HEK293 (cell line): ENCODE data around the gene GABBR2.

Source experiments
- CTCF ChIA-PET: fragments of 350-600 bp; formaldehyde crosslinking; extraction: SDS; loops from one replicate; lab custom pipeline; 2021; ENCODE audit warnings: antibody characterized with exemption; lab: Yijun Ruan, JAX
- POLR2A ChIA-PET: fragments of 300-600 bp; formaldehyde crosslinking; extraction: SDS; loops from one replicate; lab custom pipeline; 2020; ENCODE audit warnings: antibody characterized with exemption, inconsistent platforms; lab: Yijun Ruan, JAX
- H3K27ac ChIP-seq: fragments of 200-500 bp; sonication (Bioruptor generic); 2 replicates; pipeline ENCODE4 v1.5.1; 2014; ENCODE audit warnings: low read depth, low read length, control low read depth, inconsistent platforms; ENCODE audit errors: extremely low read depth
- H3K36me3 ChIP-seq, 2 experiments: fragments of 200-500 bp in 1 of 2; sonication (Bioruptor generic) in 1 of 2; 1 replicate in 1 of 2; 2 replicates in 1 of 2; pipeline ENCODE4 v1.5.1; 2014 to 2017; ENCODE audit warnings: inconsistent platforms in 2 of 2, low read length in 2 of 2; ENCODE audit not compliant: control insufficient read depth in 2 of 2, insufficient read depth in 1 of 2
- H3K4me1 ChIP-seq: fragments of 200-500 bp; sonication (Bioruptor generic); 2 replicates; pipeline ENCODE4 v1.5.1; 2014; ENCODE audit warnings: mild to moderate bottlenecking, low read length, inconsistent platforms; ENCODE audit not compliant: control insufficient read depth, insufficient read depth
- H3K4me3 ChIP-seq: 2 replicates; pipeline ENCODE4 v1.5.1; 2011; ENCODE audit warnings: low read depth, mild to moderate bottlenecking, control low read depth, low read length, moderate library complexity
- H3K9me3 ChIP-seq: fragments of 200-500 bp; sonication (Bioruptor generic); 2 replicates; pipeline ENCODE4 v1.5.1; 2014; ENCODE audit warnings: low read depth, low read length, inconsistent platforms; ENCODE audit not compliant: control insufficient read depth, insufficient read depth
- HOXA7 ChIP-seq: sonication (generic); formaldehyde crosslinking; IDR thresholded peaks from 2 replicates; pipeline ENCODE4 v1.8.1; 2022; ENCODE audit warnings: missing genetic modification reagents, borderline replicate concordance
- KLF7 ChIP-seq: fragments of 450-650 bp; formaldehyde crosslinking; IDR thresholded peaks from 2 replicates; pipeline ENCODE4 v1.5.1; 2016; ENCODE audit warnings: missing biosample characterization, missing genetic modification characterization, borderline replicate concordance
- MYNN ChIP-seq: fragments of 450-650 bp; formaldehyde crosslinking; IDR thresholded peaks from 2 replicates; pipeline ENCODE4 v1.5.1; 2016; ENCODE audit warnings: missing biosample characterization, missing genetic modification characterization, borderline replicate concordance
- MZF1 ChIP-seq: fragments of 450-650 bp; formaldehyde crosslinking; IDR thresholded peaks from 2 replicates; pipeline ENCODE4 v1.5.1; 2017; ENCODE audit warnings: missing biosample characterization, missing genetic modification characterization, borderline replicate concordance
- TCF7L2 ChIP-seq: IDR thresholded peaks from 2 replicates; pipeline ENCODE4 v1.6.1; 2011; ENCODE audit warnings: low read depth, mild to moderate bottlenecking, inconsistent platforms, low read length, moderate library complexity, borderline replicate concordance
- TRIM28 ChIP-seq: IDR thresholded peaks from 2 replicates; pipeline ENCODE4 v1.6.1; 2011; ENCODE audit warnings: low read length, control low read depth, borderline replicate concordance
- ZBTB21 ChIP-seq: fragments of 450-650 bp; formaldehyde crosslinking; IDR thresholded peaks from 2 replicates; pipeline ENCODE4 v1.5.1; 2017; ENCODE audit warnings: missing biosample characterization, missing genetic modification characterization
- ZBTB6 ChIP-seq: fragments of 450-650 bp; formaldehyde crosslinking; IDR thresholded peaks from 2 replicates; pipeline ENCODE4 v1.5.1; 2017; ENCODE audit warnings: missing biosample characterization, missing genetic modification characterization
- ZBTB8A ChIP-seq: fragments of 450-650 bp; formaldehyde crosslinking; IDR thresholded peaks from 2 replicates; pipeline ENCODE4 v1.5.1; 2016; ENCODE audit warnings: missing biosample characterization, missing genetic modification characterization
- ZNF10 ChIP-seq: fragments of 450-650 bp; formaldehyde crosslinking; IDR thresholded peaks from 2 replicates; pipeline ENCODE4 v1.5.1; 2017; ENCODE audit warnings: missing biosample characterization, missing genetic modification characterization
- ZNF19 ChIP-seq: fragments of 450-650 bp; formaldehyde crosslinking; IDR thresholded peaks from 2 replicates; pipeline ENCODE4; 2016; ENCODE audit warnings: missing biosample characterization, missing genetic modification characterization, low read depth
- ZNF2 ChIP-seq: fragments of 450-650 bp; formaldehyde crosslinking; IDR thresholded peaks from 2 replicates; pipeline ENCODE4 v1.5.1; 2016; ENCODE audit warnings: missing biosample characterization, missing genetic modification characterization
- ZNF266 ChIP-seq: fragments of 450-650 bp; formaldehyde crosslinking; IDR thresholded peaks from 2 replicates; pipeline ENCODE4 v1.5.1; 2016; ENCODE audit warnings: missing biosample characterization, missing genetic modification characterization, low read depth
- ZNF274 ChIP-seq, 2 experiments: fragments of 200-500 bp in 1 of 2; fragments of 450-650 bp in 1 of 2; sonication (Bioruptor generic) in 1 of 2; formaldehyde crosslinking in 1 of 2; IDR thresholded peaks; 2 replicates each; pipeline versions ENCODE4 v1.5.1 to v1.6.1; 2014 to 2016; ENCODE audit warnings: borderline replicate concordance in 1 of 2, inconsistent platforms in 1 of 2, low read length in 1 of 2, missing biosample characterization in 1 of 2, missing genetic modification characterization in 1 of 2
- ZNF341 ChIP-seq: fragments of 450-650 bp; formaldehyde crosslinking; IDR thresholded peaks from 2 replicates; pipeline ENCODE4; 2016; ENCODE audit warnings: low read depth, missing biosample characterization, missing genetic modification characterization
- ZNF350 ChIP-seq: fragments of 450-650 bp; formaldehyde crosslinking; IDR thresholded peaks from 2 replicates; pipeline ENCODE4 v1.5.0; 2017; ENCODE audit warnings: missing biosample characterization, mild to moderate bottlenecking, missing genetic modification characterization
- ZNF544 ChIP-seq: fragments of 450-650 bp; formaldehyde crosslinking; IDR thresholded peaks from 2 replicates; pipeline ENCODE4 v1.5.0; 2017; ENCODE audit warnings: missing biosample characterization, missing genetic modification characterization
- ZNF596 ChIP-seq: fragments of 450-650 bp; IDR thresholded peaks from 2 replicates; pipeline ENCODE4 v1.5.0; 2018; ENCODE audit warnings: missing biosample characterization, mild to moderate bottlenecking, missing genetic modification characterization, moderate library complexity
- ZNF610 ChIP-seq: fragments of 450-650 bp; formaldehyde crosslinking; IDR thresholded peaks from 2 replicates; pipeline ENCODE4 v1.5.1; 2016; ENCODE audit warnings: missing biosample characterization, missing genetic modification characterization, borderline replicate concordance
- ZNF623 ChIP-seq: fragments of 450-650 bp; formaldehyde crosslinking; IDR thresholded peaks from 2 replicates; pipeline ENCODE4 v1.5.1; 2016; ENCODE audit warnings: missing biosample characterization, missing genetic modification characterization
- ZNF654 ChIP-seq: fragments of 450-650 bp; formaldehyde crosslinking; IDR thresholded peaks from 2 replicates; pipeline ENCODE4 v1.5.1; 2016; ENCODE audit warnings: low read depth, missing biosample characterization, missing genetic modification characterization
- ZNF658 ChIP-seq: fragments of 450-650 bp; formaldehyde crosslinking; IDR thresholded peaks from 2 replicates; pipeline ENCODE4; 2016; ENCODE audit warnings: missing biosample characterization, missing genetic modification characterization
- ZNF660 ChIP-seq: fragments of 450-650 bp; IDR thresholded peaks from 2 replicates; pipeline ENCODE4 v1.5.1; 2018; ENCODE audit warnings: missing biosample characterization, mild to moderate bottlenecking, missing genetic modification characterization
- ZNF707 ChIP-seq: fragments of 450-650 bp; formaldehyde crosslinking; IDR thresholded peaks from 2 replicates; pipeline ENCODE4 v1.5.1; 2016; ENCODE audit warnings: missing biosample characterization, missing genetic modification characterization
- ZSCAN16 ChIP-seq: fragments of 450-650 bp; formaldehyde crosslinking; IDR thresholded peaks from 2 replicates; pipeline ENCODE4 v1.5.1; 2016; ENCODE audit warnings: missing biosample characterization, missing genetic modification characterization
- TF ChIP-seq, protein P1 (sequence below): fragments of 450-650 bp; formaldehyde crosslinking; IDR thresholded peaks from 2 replicates; pipeline ENCODE4 v1.5.1; 2016; ENCODE audit warnings: missing biosample characterization, missing genetic modification characterization
- TF ChIP-seq, protein P2 (sequence below): fragments of 450-650 bp; formaldehyde crosslinking; IDR thresholded peaks from 2 replicates; pipeline ENCODE4 v1.5.1; 2016; ENCODE audit warnings: missing biosample characterization, missing genetic modification characterization

Gene GABBR2

GRCh38 chr9:98701576-98701975, 7.2 kb downstream of the GABBR2 start (continued):
- TF ChIP-seq TCF7L2 (no peak), ZBTB6 (tag by site-specific recombination) (no peak), MZF1 (tag by site-specific recombination) (no peak), ZBTB21 (tag by site-specific recombination) (no peak), ZNF654 (no peak), ZNF610 (tag by site-specific recombination) (no peak)

DNA sequence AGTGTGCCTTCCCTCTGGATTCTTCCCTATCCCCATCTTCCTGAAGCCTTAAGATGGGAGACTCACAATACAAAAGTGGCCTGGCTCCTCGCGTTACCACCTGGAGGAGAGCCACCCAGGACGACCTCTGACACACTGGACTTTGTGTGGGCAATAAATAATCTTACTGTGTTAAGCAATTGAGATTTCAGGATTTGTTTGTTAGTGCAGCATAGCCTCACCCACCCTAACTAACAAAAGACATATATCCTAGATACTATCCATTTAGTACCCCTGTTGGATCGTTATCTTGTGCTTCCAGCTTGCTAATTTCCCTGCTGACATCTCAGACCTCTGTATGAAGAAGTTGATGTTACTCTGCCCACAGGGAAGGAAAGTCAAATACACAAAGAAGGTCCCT, 7.9 kb downstream of the GABBR2 start:
- POLR2A ChIA-PET = no interaction called here
- CTCF ChIA-PET = interaction anchor here (0.8 to 1.3 kb wide), 2 partner anchors 117 to 812 kb away, joined by 3 read pairs; no protein-coding TSS in a partner anchor
- TF ChIP-seq ZNF350 (tag by site-specific recombination) (no peak), ZBTB8A (tag by site-specific recombination) (no peak), ZSCAN16 (tag by site-specific recombination) (no peak), KLF7 (no peak), ZNF660 (tag by site-specific recombination) (no peak), MZF1 (tag by site-specific recombination) (no peak), ZNF10 (tag by site-specific recombination) (no peak), ZNF658 (tag by site-specific recombination) (no peak)
- TF ChIP-seq, protein P1, sequence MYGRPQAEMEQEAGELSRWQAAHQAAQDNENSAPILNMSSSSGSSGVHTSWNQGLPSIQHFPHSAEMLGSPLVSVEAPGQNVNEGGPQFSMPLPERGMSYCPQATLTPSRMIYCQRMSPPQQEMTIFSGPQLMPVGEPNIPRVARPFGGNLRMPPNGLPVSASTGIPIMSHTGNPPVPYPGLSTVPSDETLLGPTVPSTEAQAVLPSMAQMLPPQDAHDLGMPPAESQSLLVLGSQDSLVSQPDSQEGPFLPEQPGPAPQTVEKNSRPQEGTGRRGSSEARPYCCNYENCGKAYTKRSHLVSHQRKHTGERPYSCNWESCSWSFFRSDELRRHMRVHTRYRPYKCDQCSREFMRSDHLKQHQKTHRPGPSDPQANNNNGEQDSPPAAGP (tag by site-specific recombination) = no peak
- no peak overlapping the region for H3K27ac ChIP-seq
- no peaks in the 10 kb centered on the region for H3K36me3 ChIP-seq
- H3K4me1 ChIP-seq = no peaks in the 10 kb centered on the region
- no peak overlapping the region for H3K4me3 ChIP-seq
- H3K9me3 ChIP-seq = no peaks in the 10 kb centered on the region

DNA sequence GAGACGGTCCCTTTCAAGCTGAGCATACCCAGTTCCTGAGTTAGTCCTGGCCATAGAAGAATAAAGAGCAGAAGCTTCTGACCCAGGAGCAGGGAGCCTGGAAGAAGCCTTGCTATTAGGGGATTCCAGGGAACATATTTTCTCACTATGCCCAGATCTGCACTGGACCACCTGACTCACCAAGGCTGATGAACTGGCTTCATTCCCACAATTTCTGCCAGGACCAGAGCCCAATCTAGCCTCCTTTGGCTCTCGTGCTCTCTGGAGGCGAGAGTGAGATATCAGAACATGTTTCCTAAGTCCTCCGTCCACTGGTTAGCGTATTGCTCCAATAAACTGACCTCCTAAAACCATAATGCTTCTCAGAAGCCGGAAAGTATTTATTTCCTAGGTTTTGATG, 9.9 kb downstream of the GABBR2 start:
- Histone ChIP-seq H3K36me3 (no peaks in the 10 kb centered on the region), H3K27ac (no peak overlapping the region), H3K4me3 (no peak overlapping the region), H3K4me1 (no peaks in the 10 kb centered on the region), H3K9me3 (no peaks in the 10 kb centered on the region)
- POLR2A ChIA-PET = no interaction called here
- no peak for TF ChIP-seq ZNF596 (tag by site-specific recombination)
- no peak for TF ChIP-seq ZNF341 (tag by site-specific recombination)
- no peak for TF ChIP-seq ZNF707 (tag by site-specific recombination)
- no peak for TF ChIP-seq ZNF623 (tag by site-specific recombination)
- no peak for TF ChIP-seq ZNF274 (IDR thresholded peaks at IDR 0.05; ENCODE audit: low read length)
- no peak for TF ChIP-seq ZNF274 (tag by site-specific recombination; IDR thresholded peaks at IDR 0.05; ENCODE audit: borderline replicate concordance)
- CTCF ChIA-PET = no interaction called here

DNA sequence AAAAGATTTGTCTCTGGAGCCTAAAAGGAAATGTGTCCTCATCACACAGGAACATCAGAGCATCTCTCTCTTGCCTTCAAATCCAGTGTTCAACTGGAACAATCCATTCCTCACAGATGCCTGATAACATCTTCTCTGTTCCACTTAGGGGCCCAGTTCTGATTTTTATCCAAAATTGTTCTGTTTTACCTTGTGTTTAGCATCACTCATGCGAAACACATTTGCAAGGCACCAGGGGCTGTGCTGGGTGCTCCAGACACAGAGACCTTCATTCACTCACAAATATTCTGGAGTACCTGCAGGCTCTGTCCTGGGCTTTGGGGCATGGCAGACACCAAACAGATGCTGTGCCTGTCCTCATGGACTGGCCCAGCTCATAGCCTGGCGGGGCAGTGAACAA, 13.8 kb downstream of the GABBR2 start:
- no peak overlapping the region for H3K27ac ChIP-seq
- POLR2A ChIA-PET = no interaction called here
- CTCF ChIA-PET = no interaction called here
- no peaks in the 10 kb centered on the region for H3K4me1 ChIP-seq
- H3K9me3 ChIP-seq = no peaks in the 10 kb centered on the region
- H3K36me3 ChIP-seq = no peaks in the 10 kb centered on the region
- no peak overlapping the region for H3K4me3 ChIP-seq
- TF ChIP-seq TRIM28 (no peak), HOXA7 (no peak), ZNF19 (tag by site-specific recombination) (no peak), ZNF544 (tag by site-specific recombination) (no peak), ZNF266 (tag by site-specific recombination) (no peak), MYNN (tag by site-specific recombination) (no peak), ZNF2 (tag by site-specific recombination) (no peak)
- TF ChIP-seq, protein P2, sequence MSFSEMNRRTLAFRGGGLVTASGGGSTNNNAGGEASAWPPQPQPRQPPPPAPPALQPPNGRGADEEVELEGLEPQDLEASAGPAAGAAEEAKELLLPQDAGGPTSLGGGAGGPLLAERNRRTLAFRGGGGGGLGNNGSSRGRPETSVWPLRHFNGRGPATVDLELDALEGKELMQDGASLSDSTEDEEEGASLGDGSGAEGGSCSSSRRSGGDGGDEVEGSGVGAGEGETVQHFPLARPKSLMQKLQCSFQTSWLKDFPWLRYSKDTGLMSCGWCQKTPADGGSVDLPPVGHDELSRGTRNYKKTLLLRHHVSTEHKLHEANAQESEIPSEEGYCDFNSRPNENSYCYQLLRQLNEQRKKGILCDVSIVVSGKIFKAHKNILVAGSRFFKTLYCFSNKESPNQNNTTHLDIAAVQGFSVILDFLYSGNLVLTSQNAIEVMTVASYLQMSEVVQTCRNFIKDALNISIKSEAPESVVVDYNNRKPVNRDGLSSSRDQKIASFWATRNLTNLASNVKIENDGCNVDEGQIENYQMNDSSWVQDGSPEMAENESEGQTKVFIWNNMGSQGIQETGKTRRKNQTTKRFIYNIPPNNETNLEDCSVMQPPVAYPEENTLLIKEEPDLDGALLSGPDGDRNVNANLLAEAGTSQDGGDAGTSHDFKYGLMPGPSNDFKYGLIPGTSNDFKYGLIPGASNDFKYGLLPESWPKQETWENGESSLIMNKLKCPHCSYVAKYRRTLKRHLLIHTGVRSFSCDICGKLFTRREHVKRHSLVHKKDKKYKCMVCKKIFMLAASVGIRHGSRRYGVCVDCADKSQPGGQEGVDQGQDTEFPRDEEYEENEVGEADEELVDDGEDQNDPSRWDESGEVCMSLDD (tag by site-specific recombination) = no peak
